Measurements from ENCODE around the gene BEST1. TPM values are rescaled to one million over a fixed set of nuclear protein-coding genes. Genes with fewer than 3 reads are reported as not detected.

The BEST1 gene
- total and polyA plus RNA-seq, 2 of the 13 experiments (the other 11 are each of a cell fraction or from before 2014, with no cell fraction given) = 0.09 to 0.65 TPM

DNA sequence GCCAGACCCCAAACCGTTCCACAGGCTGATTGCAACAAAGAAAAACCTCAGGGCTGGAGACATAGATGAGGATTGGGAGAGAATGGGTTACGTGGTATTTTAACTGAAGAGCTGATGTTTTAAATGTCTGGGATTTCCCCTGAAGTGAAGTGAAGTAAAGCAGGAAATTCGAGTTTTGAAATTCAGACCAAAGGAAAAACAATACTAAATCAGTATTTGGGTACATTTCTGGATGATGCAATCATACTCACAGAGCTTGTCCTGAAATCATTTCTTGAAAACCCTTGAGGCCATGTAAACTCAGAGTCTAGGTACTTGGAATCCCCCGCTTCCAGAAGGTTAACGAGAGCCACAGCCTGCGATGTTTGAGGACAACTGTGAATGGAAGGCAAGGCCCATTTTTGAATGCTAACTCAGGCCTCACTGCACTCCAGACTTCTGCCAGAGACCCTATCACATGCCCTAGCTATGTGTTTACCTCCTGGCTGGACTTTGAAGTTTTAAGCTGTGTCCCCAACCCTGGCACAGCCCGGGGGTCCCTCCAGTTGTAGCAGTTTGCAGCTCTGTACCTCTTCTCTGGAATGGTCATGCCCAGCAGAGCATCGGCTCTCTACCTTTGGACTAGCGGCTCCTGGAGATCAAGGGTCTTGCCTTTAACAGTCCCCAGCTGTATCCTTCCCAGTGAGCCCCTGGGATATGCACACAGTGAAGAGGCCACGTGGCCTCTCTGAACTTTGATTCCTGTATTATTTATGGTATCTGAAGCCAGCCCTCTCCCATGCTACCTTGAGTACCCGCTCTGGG lies 22.7 kb downstream of the BEST1 start (continued):
- TF ChIP-seq FOXM1 (CRISPR knock-in tag; IDR thresholded peaks at IDR 0.05) (no peak), ZKSCAN8 (CRISPR knock-in tag; IDR thresholded peaks at IDR 0.05; ENCODE audit: borderline replicate concordance) (no peak; the same call in 1 of the 2 replicates), ADNP (CRISPR knock-in tag; IDR thresholded peaks at IDR 0.05) (no peak), ZNF598 (CRISPR knock-in tag; IDR thresholded peaks at IDR 0.05; ENCODE audit: borderline replicate concordance) (0 out of 2 replicates have a peak, but pooled peaks have one; percentile 60), ZNF773 (CRISPR knock-in tag; IDR thresholded peaks at IDR 0.05; ENCODE audit: borderline replicate concordance) (no peak), ZNF83 (CRISPR knock-in tag; IDR thresholded peaks at IDR 0.05; ENCODE audit: borderline replicate concordance) (no peak), ZNF761 (CRISPR knock-in tag; conservative IDR thresholded peaks at IDR 0.05) (no peak), ZNF331 (CRISPR knock-in tag; IDR thresholded peaks at IDR 0.05) (peak; percentile 75; the same call in 1 of the 2 replicates), ZNF343 (CRISPR knock-in tag; IDR thresholded peaks at IDR 0.05) (no peak), NBN (conservative IDR thresholded peaks at IDR 0.05) (no peak), MLLT10 (CRISPR knock-in tag; IDR thresholded peaks at IDR 0.05) (no peak), ZNF33B (CRISPR knock-in tag; IDR thresholded peaks at IDR 0.05) (no peak), ZNF562 (CRISPR knock-in tag; IDR thresholded peaks at IDR 0.05; ENCODE audit: borderline replicate concordance) (no peak), SRSF1 (optimal IDR thresholded peaks at IDR 0.05; ENCODE audit: low read depth, low read length) (no peak), THYN1 (CRISPR knock-in tag; IDR thresholded peaks at IDR 0.05; ENCODE audit: borderline replicate concordance, low read depth) (no peak), ZNF7 (CRISPR knock-in tag; IDR thresholded peaks at IDR 0.05) (no peak)
- TF ChIP-seq, protein P1, sequence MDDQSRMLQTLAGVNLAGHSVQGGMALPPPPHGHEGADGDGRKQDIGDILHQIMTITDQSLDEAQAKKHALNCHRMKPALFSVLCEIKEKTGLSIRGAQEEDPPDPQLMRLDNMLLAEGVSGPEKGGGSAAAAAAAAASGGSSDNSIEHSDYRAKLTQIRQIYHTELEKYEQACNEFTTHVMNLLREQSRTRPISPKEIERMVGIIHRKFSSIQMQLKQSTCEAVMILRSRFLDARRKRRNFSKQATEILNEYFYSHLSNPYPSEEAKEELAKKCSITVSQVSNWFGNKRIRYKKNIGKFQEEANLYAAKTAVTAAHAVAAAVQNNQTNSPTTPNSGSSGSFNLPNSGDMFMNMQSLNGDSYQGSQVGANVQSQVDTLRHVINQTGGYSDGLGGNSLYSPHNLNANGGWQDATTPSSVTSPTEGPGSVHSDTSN (CRISPR knock-in tag; IDR thresholded peaks at IDR 0.05; ENCODE audit: borderline replicate concordance) = no peak
- TF ChIP-seq, protein P2, sequence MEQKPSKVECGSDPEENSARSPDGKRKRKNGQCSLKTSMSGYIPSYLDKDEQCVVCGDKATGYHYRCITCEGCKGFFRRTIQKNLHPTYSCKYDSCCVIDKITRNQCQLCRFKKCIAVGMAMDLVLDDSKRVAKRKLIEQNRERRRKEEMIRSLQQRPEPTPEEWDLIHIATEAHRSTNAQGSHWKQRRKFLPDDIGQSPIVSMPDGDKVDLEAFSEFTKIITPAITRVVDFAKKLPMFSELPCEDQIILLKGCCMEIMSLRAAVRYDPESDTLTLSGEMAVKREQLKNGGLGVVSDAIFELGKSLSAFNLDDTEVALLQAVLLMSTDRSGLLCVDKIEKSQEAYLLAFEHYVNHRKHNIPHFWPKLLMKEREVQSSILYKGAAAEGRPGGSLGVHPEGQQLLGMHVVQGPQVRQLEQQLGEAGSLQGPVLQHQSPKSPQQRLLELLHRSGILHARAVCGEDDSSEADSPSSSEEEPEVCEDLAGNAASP (CRISPR knock-in tag; IDR thresholded peaks at IDR 0.05; ENCODE audit: borderline replicate concordance) = peak; percentile 81
- TF ChIP-seq, protein P3, sequence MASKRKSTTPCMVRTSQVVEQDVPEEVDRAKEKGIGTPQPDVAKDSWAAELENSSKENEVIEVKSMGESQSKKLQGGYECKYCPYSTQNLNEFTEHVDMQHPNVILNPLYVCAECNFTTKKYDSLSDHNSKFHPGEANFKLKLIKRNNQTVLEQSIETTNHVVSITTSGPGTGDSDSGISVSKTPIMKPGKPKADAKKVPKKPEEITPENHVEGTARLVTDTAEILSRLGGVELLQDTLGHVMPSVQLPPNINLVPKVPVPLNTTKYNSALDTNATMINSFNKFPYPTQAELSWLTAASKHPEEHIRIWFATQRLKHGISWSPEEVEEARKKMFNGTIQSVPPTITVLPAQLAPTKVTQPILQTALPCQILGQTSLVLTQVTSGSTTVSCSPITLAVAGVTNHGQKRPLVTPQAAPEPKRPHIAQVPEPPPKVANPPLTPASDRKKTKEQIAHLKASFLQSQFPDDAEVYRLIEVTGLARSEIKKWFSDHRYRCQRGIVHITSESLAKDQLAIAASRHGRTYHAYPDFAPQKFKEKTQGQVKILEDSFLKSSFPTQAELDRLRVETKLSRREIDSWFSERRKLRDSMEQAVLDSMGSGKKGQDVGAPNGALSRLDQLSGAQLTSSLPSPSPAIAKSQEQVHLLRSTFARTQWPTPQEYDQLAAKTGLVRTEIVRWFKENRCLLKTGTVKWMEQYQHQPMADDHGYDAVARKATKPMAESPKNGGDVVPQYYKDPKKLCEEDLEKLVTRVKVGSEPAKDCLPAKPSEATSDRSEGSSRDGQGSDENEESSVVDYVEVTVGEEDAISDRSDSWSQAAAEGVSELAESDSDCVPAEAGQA (IDR thresholded peaks at IDR 0.05; ENCODE audit: low read depth) = no peak
- TF ChIP-seq, protein P3 (CRISPR knock-in tag; IDR thresholded peaks at IDR 0.05; ENCODE audit: borderline replicate concordance) = no peak
- TF ChIP-seq, protein P4, sequence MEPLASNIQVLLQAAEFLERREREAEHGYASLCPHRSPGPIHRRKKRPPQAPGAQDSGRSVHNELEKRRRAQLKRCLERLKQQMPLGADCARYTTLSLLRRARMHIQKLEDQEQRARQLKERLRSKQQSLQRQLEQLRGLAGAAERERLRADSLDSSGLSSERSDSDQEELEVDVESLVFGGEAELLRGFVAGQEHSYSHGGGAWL (CRISPR knock-in tag; IDR thresholded peaks at IDR 0.05) = peak; percentile 57; the same call in 1 of the 2 replicates
